HepG2 (cell line): ENCODE results near the gene PCIF1. TPM values are rescaled to one million over a fixed set of nuclear protein-coding genes. Genes with fewer than 3 reads are reported as not detected.

Source experiments
- ATAC-seq: fragments of 200-7000 bp; cut with Tn5 transposase; 3 replicates; pipeline ENCODE4 v1.9.1; 2020; ENCODE audit warnings: mild to moderate bottlenecking, moderate library complexity
- BruUV-seq: library from RNA; stranded (reverse); fragments of 400-500 nt; replicated peaks from 2 replicates; lab custom pipeline; 2021; lab: Mats Ljungman, UMichigan
- CTCF ChIA-PET: fragments of 300-600 bp; formaldehyde crosslinking; extraction: SDS; loops from one replicate; lab custom pipeline; 2021; ENCODE audit warnings: low total read pairs, inconsistent platforms, low intra/inter-chr PET ratio; lab: Yijun Ruan, JAX
- POLR2A ChIA-PET: fragments of 350-600 bp; sonication (Branson Sonifier 250); formaldehyde crosslinking; loops from one replicate; lab custom pipeline; 2020; ENCODE audit warnings: antibody characterized with exemption, inconsistent platforms; lab: Yijun Ruan, JAX
- DNase-seq: peaks from one replicate; pipeline ENCODE4 v3.0.0-alpha.2; 2015; ENCODE audit warnings: low spot score
- FAIRE-seq: peaks from 3 replicates; lab custom pipeline; 2011; peaks lifted over from hg19 to GRCh38; lab: Jason Lieb, UNC
- H2AFZ ChIP-seq: one replicate; pipeline ENCODE4 v1.6.1; 2011; ENCODE audit warnings: low read length, inconsistent platforms
- H3K27ac ChIP-seq: fragments of 300-600 bp; 3 replicates; pipeline ENCODE4 v1.8.0; 2011; ENCODE audit warnings: mixed run types, mild to moderate bottlenecking, mixed read lengths, low read length, inconsistent platforms; ENCODE audit not compliant: insufficient read depth; ENCODE audit errors: extremely low read length
- H3K27me3 ChIP-seq, 2 experiments: fragments of 200-600 bp in 1 of 2; 2 replicates in 1 of 2; 3 replicates in 1 of 2; pipeline versions ENCODE4 v1.6.0 to v1.8.0; 2011; ENCODE audit warnings: low read length in 2 of 2, mild to moderate bottlenecking in 2 of 2, moderate library complexity in 2 of 2, inconsistent platforms in 1 of 2; ENCODE audit not compliant: insufficient read depth in 2 of 2, control insufficient read depth in 1 of 2
- H3K36me3 ChIP-seq, 2 experiments: fragments of 200-600 bp in 1 of 2; replicated peaks in 1 of 2; 2 replicates in 1 of 2; 3 replicates in 1 of 2; pipeline versions ENCODE4 v1.5.1 to v1.8.0; 2011; ENCODE audit warnings: low read length in 2 of 2, inconsistent platforms in 1 of 2; ENCODE audit not compliant: insufficient read depth in 2 of 2, control insufficient read depth in 1 of 2
- H3K4me1 ChIP-seq: 2 replicates; pipeline ENCODE4 v1.5.1; 2012; ENCODE audit warnings: low read length, inconsistent platforms; ENCODE audit not compliant: insufficient read depth
- H3K4me2 ChIP-seq: 2 replicates; pipeline ENCODE4 v1.6.0; 2011; ENCODE audit warnings: low read depth, low read length, inconsistent platforms
- H3K4me3 ChIP-seq, 3 experiments: fragments of 200-600 bp in 1 of 3; sonication (generic), shearing (Covaris generic) in 1 of 3; replicated peaks in 1 of 3; 2 replicates each; pipeline ENCODE4 v1.5.1; 2011 to 2016; ENCODE audit warnings: low read length in 3 of 3, inconsistent platforms in 2 of 3, low read depth in 2 of 3, mild to moderate bottlenecking in 2 of 3, control low read depth in 1 of 3, mixed read lengths in 1 of 3; ENCODE audit not compliant: insufficient read depth in 1 of 3
- H3K79me2 ChIP-seq: one replicate; pipeline ENCODE4 v1.6.1; 2011; ENCODE audit warnings: low read length, inconsistent platforms; ENCODE audit not compliant: insufficient read depth
- H3K9ac ChIP-seq: 2 replicates; pipeline ENCODE4 v1.6.0; 2011; ENCODE audit warnings: mild to moderate bottlenecking, low read depth, low read length, inconsistent platforms; ENCODE audit not compliant: insufficient read depth
- H3K9me3 ChIP-seq: 2 replicates; pipeline ENCODE4 v1.5.1; 2012; ENCODE audit warnings: mild to moderate bottlenecking, low read length
- H4K20me1 ChIP-seq: 2 replicates; pipeline ENCODE4 v1.6.0; 2011; ENCODE audit warnings: inconsistent platforms, mild to moderate bottlenecking, low read length, moderate library complexity; ENCODE audit not compliant: insufficient read depth
- HMGXB4 ChIP-seq, 2 experiments: sonication (generic) in 1 of 2; formaldehyde crosslinking in 1 of 2; IDR thresholded peaks; 2 replicates each; pipeline versions ENCODE4 v1.4.0 to v1.6.1; 2018 to 2020; ENCODE audit warnings: missing genetic modification reagents in 2 of 2, borderline replicate concordance in 1 of 2, low read depth in 1 of 2, mild to moderate bottlenecking in 1 of 2, missing biosample characterization in 1 of 2
- HNRNPUL1 ChIP-seq: fragments of 200-400 bp; formaldehyde crosslinking; IDR thresholded peaks from 2 replicates; pipeline ENCODE4 v1.6.1; 2017; ENCODE audit warnings: low read depth, mild to moderate bottlenecking, low read length, moderate library complexity
- KLF13 ChIP-seq: sonication (generic); formaldehyde crosslinking; IDR thresholded peaks from 2 replicates; pipeline ENCODE4 v1.4.0; 2020; ENCODE audit warnings: mild to moderate bottlenecking, missing genetic modification reagents
- KMT2B ChIP-seq: IDR thresholded peaks from 2 replicates; pipeline ENCODE4 v1.6.1; 2016; ENCODE audit warnings: missing genetic modification reagents, missing compliant biosample characterization
- MNT ChIP-seq: fragments of 450-650 bp; IDR thresholded peaks from 2 replicates; pipeline ENCODE4 v1.6.1; 2016
- NAIF1 ChIP-seq: sonication (generic); formaldehyde crosslinking; IDR thresholded peaks from 2 replicates; pipeline ENCODE4 v1.5.0; 2020; ENCODE audit warnings: mild to moderate bottlenecking, missing genetic modification reagents, borderline replicate concordance
- PRPF4 ChIP-seq: fragments of 200-400 bp; formaldehyde crosslinking; IDR thresholded peaks from 2 replicates; pipeline ENCODE4 v1.6.1; 2016; ENCODE audit warnings: low read length, low read depth; ENCODE audit not compliant: poor library complexity, severe bottlenecking
- RBAK ChIP-seq: sonication (generic); formaldehyde crosslinking; IDR thresholded peaks from 2 replicates; pipeline ENCODE4 v1.5.1; 2020; ENCODE audit warnings: mild to moderate bottlenecking, missing genetic modification reagents
- SMC3 ChIP-seq: IDR thresholded peaks from 2 replicates; pipeline ENCODE4 v1.6.1; 2011; ENCODE audit warnings: low read length, improper control_type of control experiment
- SOX13 ChIP-seq, 3 experiments: fragments of 450-650 bp in 1 of 3; sonication (generic) in 1 of 3; formaldehyde crosslinking in 1 of 3; IDR thresholded peaks in 2 of 3; conservative IDR thresholded peaks in 1 of 3; 2 replicates each; pipeline versions ENCODE4 v1.5.0 to v1.6.1; 2016 to 2020; ENCODE audit warnings: antibody characterized with exemption in 1 of 3, mild to moderate bottlenecking in 1 of 3, missing compliant biosample characterization in 1 of 3, missing genetic modification reagents in 1 of 3, moderate library complexity in 1 of 3
- ZBTB25 ChIP-seq: IDR thresholded peaks from 2 replicates; pipeline ENCODE4 v1.6.1; 2018; ENCODE audit warnings: missing genetic modification reagents
- ZNF333 ChIP-seq: sonication (generic); formaldehyde crosslinking; IDR thresholded peaks from 2 replicates; pipeline ENCODE4 v1.4.0; 2020; ENCODE audit warnings: mild to moderate bottlenecking, missing genetic modification reagents, borderline replicate concordance
- ZNF556 ChIP-seq: sonication (generic); formaldehyde crosslinking; IDR thresholded peaks from 2 replicates; pipeline ENCODE4 v1.4.0; 2020; ENCODE audit warnings: mild to moderate bottlenecking, missing genetic modification reagents, borderline replicate concordance
- ZNF614 ChIP-seq: IDR thresholded peaks from 2 replicates; pipeline ENCODE4 v1.6.1; 2018; ENCODE audit warnings: missing biosample characterization, missing genetic modification reagents, inconsistent platforms, borderline replicate concordance
- ZNF747 ChIP-seq: sonication (generic); formaldehyde crosslinking; IDR thresholded peaks from 2 replicates; pipeline ENCODE4 v1.8.1; 2023; ENCODE audit warnings: missing genetic modification reagents, mild to moderate bottlenecking, borderline replicate concordance
- ZNF761 ChIP-seq: sonication (generic); formaldehyde crosslinking; conservative IDR thresholded peaks from 2 replicates; pipeline ENCODE4 v1.4.0; 2020; ENCODE audit warnings: mild to moderate bottlenecking, missing genetic modification reagents
- WGBS: methylation state at CpG from one replicate; pipeline ENCODE4 v1.1.6; 2017; ENCODE audit warnings: low lambda C conversion rate; 5-methylcytosine and 5-hydroxymethylcytosine counted together
- in situ Hi-C: cut with HindIII; loops from 2 replicates; pipeline ENCODE4 v1.10.0; 2017; ENCODE audit warnings: low pct_unique_long_range_greater_than_20kb; ENCODE audit not compliant: extremely low pct_ligation_motif_present
- intact Hi-C: fragments of 100-400 bp; cut with micrococcal nuclease; formaldehyde crosslinking; loops from one replicate; pipeline ENCODE4 v1.10.0; 2022; ENCODE audit not compliant: unreplicated experiment
- polyA plus RNA-seq, 8 experiments: library from polyadenylated mRNA; depleted of rRNA in 3 of 8; stranded (reverse) in 7 of 8; unstranded in 1 of 8; fragments of >200 nt; fragmentation: Illumina TruSeq in 4 of 8; extraction: Trizol in 4 of 8; gene quantifications; 2 replicates each; pipeline versions ENCODE4 v1.2.1 to v1.2.3, GENCODE V29; 2011 to 2016; ENCODE audit warnings: low read depth in 4 of 8, missing spikeins in 1 of 8, mixed read lengths in 1 of 8; ENCODE audit not compliant: insufficient read depth in 1 of 8
- total RNA-seq, 5 experiments: library from RNA; depleted of rRNA; stranded (reverse); fragments of >200 nt; fragmentation: Illumina TruSeq; extraction: Trizol; gene quantifications; 2 replicates each; pipeline ENCODE4 v1.2.3, GENCODE V29; 2016; ENCODE audit warnings: low read depth in 1 of 5

PCIF1 gene
- total and polyA plus RNA-seq, 2 of the 13 experiments (the other 11 are each of a cell fraction or from before 2014, with no cell fraction given), result 20.9 to 24.4 TPM

- peak; percentile 77 for FAIRE-seq
- CTCF ChIA-PET, result interaction anchor here (1.2 to 2.6 kb wide), 3 partner anchors 67 to 92 kb away, joined by 3 to 19 read pairs (median 4); no protein-coding TSS in a partner anchor
- TF ChIP-seq ZNF761 (CRISPR knock-in tag), result peak; percentile 99
- TF ChIP-seq HNRNPUL1, result peak; percentile 80; the same call in 1 of the 2 replicates
- TF ChIP-seq ZNF333 (CRISPR knock-in tag), result peak; percentile 94; the same call in 1 of the 2 replicates
- peak; percentile 96 to 97 for TF ChIP-seq HMGXB4 (CRISPR knock-in tag; IDR thresholded peaks at IDR 0.05; ENCODE audit: borderline replicate concordance in 1 of 2, low read depth in 1 of 2)
- TF ChIP-seq KLF13 (CRISPR knock-in tag), result peak; percentile 79; the same call in 1 of the 2 replicates
- no peak for TF ChIP-seq PRPF4
- TF ChIP-seq ZNF614 (CRISPR knock-in tag), result peak; percentile 100
- TF ChIP-seq NAIF1 (CRISPR knock-in tag), result peak; percentile 96
- peak; percentile 96 for TF ChIP-seq KMT2B (CRISPR knock-in tag)
- TF ChIP-seq ZBTB25, result peak; percentile 98
- TF ChIP-seq SMC3, result no peak
- TF ChIP-seq ZNF747, result peak; percentile 100
- TF ChIP-seq SOX13 (IDR thresholded peaks at IDR 0.05), result peak; percentile 68; the same call in 1 of the 2 replicates
- peak in 1 of 2 experiments; percentile 94; a peak in 2 of 4 replicates for TF ChIP-seq SOX13 (CRISPR knock-in tag; conservative IDR thresholded peaks at IDR 0.05 in 1 of 2, IDR thresholded peaks at IDR 0.05 in 1 of 2)
- TF ChIP-seq ZNF556 (CRISPR knock-in tag), result peak; percentile 99
- TF ChIP-seq RBAK (CRISPR knock-in tag), result peak; percentile 87
- TF ChIP-seq MNT, result peak; percentile 98
Observed at GRCh38 chr20:45890985-45891983, 43.2 kb upstream of the PCIF1 start, which contains the start of the genes CTSA and NEURL2. Gene CTSA (plus strand): TSS chr20:45891335. CDS start chr20:45891569, 234 bp downstream. Gene NEURL2 (minus strand): TSS chr20:45891208. CDS start chr20:45890991, 217 bp downstream.

More at GRCh38 chr20:45890985-45891983, 43.2 kb upstream of the PCIF1 start, which contains the start of the genes CTSA and NEURL2:
- in situ Hi-C loops (loop anchor here (5.0 kb wide), 2 partner anchors 41 to 71 kb away; partner anchors contain the start of gene PCIF1), intact Hi-C loops (loop anchor here (1.0 to 2.0 kb wide), 8 partner anchors 10 to 72 kb away; partner anchors contain the start of genes ACOT8, PCIF1, SNX21 and ZSWIM1)
- no TSS peak for BruUV-seq
- H3K4me2 ChIP-seq, result peak within 1 kb of the TSS; percentile 85
- POLR2A ChIA-PET, result interaction anchor here (0.7 to 8.1 kb wide), 25 partner anchors 10 to 99 kb away, joined by 3 to 164 read pairs (median 9); partner anchors contain the start of genes ACOT8, DNTTIP1, PCIF1 and PLTP
- H3K27ac ChIP-seq, result peak within 1 kb of the TSS; percentile 87
- H3K4me1 ChIP-seq, result peaks cover 43% of the 10 kb centered on the region
- 2% methylated on average over 44 of the region's 78 CpGs for WGBS
- no peak within 1 kb of the TSS for H2AFZ ChIP-seq
- peaks cover 31 to 54% of the 10 kb centered on the region in 2 experiments for H3K36me3 ChIP-seq
- peak within 1 kb of the TSS; percentile 86 to 98 (median 96) for H3K4me3 ChIP-seq
- peak within 1 kb of the TSS; percentile 87 for H3K9ac ChIP-seq
- ATAC-seq (peak; percentile 80), DNase-seq (peak; percentile 98)
- H3K79me2 ChIP-seq, result peaks cover 32% of the 10 kb centered on the region
- no peaks in the 10 kb centered on the region for H3K9me3 ChIP-seq
- H4K20me1 ChIP-seq, result no peaks in the 10 kb centered on the region
- H3K27me3 ChIP-seq, result no peaks in the 10 kb centered on the region
